IMR-90 (cell line): ENCODE measurements around the gene PLPP4. TPM values are rescaled to one million over a fixed set of nuclear protein-coding genes. Genes with fewer than 3 reads are reported as not detected.

Experiments used
- ATAC-seq: fragments of 200-7000 bp; cut with Tn5 transposase; 2 replicates; pipeline ENCODE4 v1.9.1; 2020; ENCODE audit warnings: low read depth, mild to moderate bottlenecking, moderate library complexity
- BruUV-seq: library from RNA; stranded (reverse); fragments of 400-500 nt; replicated peaks from 2 replicates; lab custom pipeline; 2021; lab: Mats Ljungman, UMichigan
- CTCF ChIA-PET: fragments of 300-600 bp; formaldehyde crosslinking; extraction: SDS; loops from one replicate; lab custom pipeline; 2021; ENCODE audit warnings: antibody characterized with exemption; lab: Yijun Ruan, JAX
- POLR2A ChIA-PET: fragments of 300-600 bp; sonication (Branson Sonifier 250); formaldehyde crosslinking; loops from one replicate; lab custom pipeline; 2022; ENCODE audit warnings: antibody characterized with exemption; ENCODE audit not compliant: unreplicated experiment; lab: Charles Lee
- DNase-seq: peaks from one replicate; pipeline ENCODE4 v3.0.0; 2013
- H2AFZ ChIP-seq: replicated peaks from 2 replicates; pipeline ENCODE3; 2013; ENCODE audit warnings: low read length, mild to moderate bottlenecking; ENCODE audit not compliant: poor library complexity
- H2AK5ac ChIP-seq: 2 replicates; pipeline ENCODE4 v1.6.1; 2013; ENCODE audit warnings: low read depth, low read length, inconsistent platforms
- H2AK9ac ChIP-seq: replicated peaks from 2 replicates; pipeline ENCODE3; 2013; ENCODE audit warnings: mild to moderate bottlenecking, low read depth, low read length, moderate library complexity; ENCODE audit not compliant: poor library complexity
- H2BK120ac ChIP-seq: 2 replicates; pipeline ENCODE4 v1.6.1; 2013; ENCODE audit warnings: low read depth, low read length, inconsistent platforms
- H2BK15ac ChIP-seq: 3 replicates; pipeline ENCODE4 v1.6.1; 2013; ENCODE audit warnings: low read depth, low read length, inconsistent platforms
- H2BK20ac ChIP-seq: 2 replicates; pipeline ENCODE4 v1.6.1; 2013; ENCODE audit warnings: low read depth, mild to moderate bottlenecking, inconsistent platforms, low read length, moderate library complexity
- H2BK5ac ChIP-seq: 2 replicates; pipeline ENCODE4 v1.6.1; 2013; ENCODE audit warnings: mild to moderate bottlenecking, low read depth, low read length, inconsistent platforms; ENCODE audit not compliant: poor library complexity, severe bottlenecking
- H3K14ac ChIP-seq: replicated peaks from 2 replicates; pipeline ENCODE4 v1.6.1; 2013; ENCODE audit warnings: low read depth, low read length, inconsistent platforms
- H3K18ac ChIP-seq: 2 replicates; pipeline ENCODE4 v1.6.1; 2013; ENCODE audit warnings: low read depth, low read length, control low read depth
- H3K23ac ChIP-seq: 2 replicates; pipeline ENCODE4 v1.6.1; 2013; ENCODE audit warnings: low read depth, low read length, inconsistent platforms
- H3K27ac ChIP-seq: 2 replicates; pipeline ENCODE4 v1.5.1; 2013; ENCODE audit warnings: mild to moderate bottlenecking, control low read depth, low read length; ENCODE audit not compliant: insufficient read depth
- H3K27me3 ChIP-seq: 2 replicates; pipeline ENCODE4 v1.6.1; 2013; ENCODE audit warnings: low read length; ENCODE audit not compliant: control insufficient read depth, insufficient read depth
- H3K36me3 ChIP-seq: 2 replicates; pipeline ENCODE4 v1.6.1; 2013; ENCODE audit warnings: low read length, mixed read lengths; ENCODE audit not compliant: control insufficient read depth, insufficient read depth
- H3K4ac ChIP-seq: 2 replicates; pipeline ENCODE4 v1.6.1; 2013; ENCODE audit warnings: low read depth, low read length, inconsistent platforms
- H3K4me1 ChIP-seq: 2 replicates; pipeline ENCODE4 v1.6.1; 2013; ENCODE audit warnings: low read length, mixed read lengths; ENCODE audit not compliant: control insufficient read depth, insufficient read depth
- H3K4me2 ChIP-seq: 2 replicates; pipeline ENCODE4 v1.6.1; 2013; ENCODE audit warnings: low read depth, mild to moderate bottlenecking, control low read depth, low read length, moderate library complexity
- H3K4me3 ChIP-seq: 2 replicates; pipeline ENCODE4 v1.5.1; 2013; ENCODE audit warnings: low read depth, mild to moderate bottlenecking, control low read depth, low read length, moderate library complexity; ENCODE audit not compliant: insufficient read depth
- H3K56ac ChIP-seq: 2 replicates; pipeline ENCODE4 v1.6.1; 2013; ENCODE audit warnings: low read length, inconsistent platforms; ENCODE audit not compliant: insufficient read depth; ENCODE audit errors: extremely low read depth
- H3K79me1 ChIP-seq, 2 experiments: 2 replicates each; pipeline ENCODE4 v1.6.1; 2013; ENCODE audit warnings: low read length in 2 of 2, inconsistent platforms in 1 of 2, low read depth in 1 of 2
- H3K9ac ChIP-seq: 2 replicates; pipeline ENCODE4 v1.6.1; 2013; ENCODE audit warnings: low read depth, low read length, control low read depth
- H3K9me1 ChIP-seq: 2 replicates; pipeline ENCODE4 v1.6.1; 2013; ENCODE audit warnings: low read length, inconsistent platforms; ENCODE audit not compliant: insufficient read depth
- H3K9me3 ChIP-seq: 2 replicates; pipeline ENCODE4 v1.6.1; 2013; ENCODE audit warnings: low read length; ENCODE audit not compliant: control insufficient read depth, insufficient read depth
- H4K20me1 ChIP-seq: 2 replicates; pipeline ENCODE4 v1.6.1; 2013; ENCODE audit warnings: low read length, inconsistent platforms; ENCODE audit not compliant: insufficient read depth
- H4K5ac ChIP-seq: 2 replicates; pipeline ENCODE4 v1.6.1; 2013; ENCODE audit warnings: mild to moderate bottlenecking, low read depth, low read length, control low read depth
- H4K8ac ChIP-seq, 2 experiments: 2 replicates each; pipeline ENCODE4 v1.6.1; 2013; ENCODE audit warnings: low read depth in 2 of 2, low read length in 2 of 2, control low read depth in 1 of 2, inconsistent platforms in 1 of 2
- H4K91ac ChIP-seq: 2 replicates; pipeline ENCODE4 v1.6.1; 2013; ENCODE audit warnings: low read depth, low read length, inconsistent platforms; ENCODE audit not compliant: insufficient read depth
- CHD1 ChIP-seq: IDR thresholded peaks from 2 replicates; pipeline ENCODE4 v1.6.1; 2012; ENCODE audit warnings: low read depth, low read length, improper control_type of control experiment
- MAFK ChIP-seq: IDR thresholded peaks from 2 replicates; pipeline ENCODE4 v1.6.1; 2012; ENCODE audit warnings: low read depth, low read length, improper control_type of control experiment
- MAZ ChIP-seq: IDR thresholded peaks from 2 replicates; pipeline ENCODE4 v1.6.1; 2012; ENCODE audit warnings: low read depth, mild to moderate bottlenecking, low read length, improper control_type of control experiment, moderate library complexity, borderline replicate concordance
- WGBS, 2 experiments: methylation state at CpG; one replicate each; pipeline versions ENCODE4 v1.1.5 to v1.1.7; 2013; ENCODE audit warnings: missing lambda C conversion rate in 2 of 2; ENCODE audit not compliant: insufficient read length in 1 of 2; ENCODE audit errors: extremely low coverage in 2 of 2; 5-methylcytosine and 5-hydroxymethylcytosine counted together
- dilution Hi-C: fragments of 300-500 bp; cut with HindIII; formaldehyde crosslinking; loops from one replicate; pipeline ENCODE4 v1.14.3; 2018; ENCODE audit warnings: low sequenced_read_pairs; ENCODE audit not compliant: unreplicated experiment
- in situ Hi-C: fragments of 300-500 bp; cut with MboI; formaldehyde crosslinking; loops from 3 replicates; pipeline ENCODE4 v1.14.3; 2019; ENCODE audit warnings: low sequenced_read_pairs, inconsistent platforms, mixed read lengths
- intact Hi-C: fragments of 100-400 bp; cut with micrococcal nuclease; formaldehyde crosslinking; loops from 2 replicates; pipeline ENCODE4 v1.10.0; 2022
- polyA plus RNA-seq, 3 experiments: library from polyadenylated mRNA; depleted of rRNA; stranded (reverse); fragments of >200 nt; gene quantifications; 2 replicates each; pipeline ENCODE4 v1.2.3, GENCODE V29; 2012; ENCODE audit warnings: low replicate concordance in 1 of 3
- total RNA-seq: library from RNA; depleted of rRNA; stranded (reverse); fragments of >200 nt; gene quantifications from 2 replicates; pipeline ENCODE4 v1.2.3, GENCODE V29; 2012

The PLPP4 gene
- total and polyA plus RNA-seq, 2 of the 4 experiments (the other 2 are of a cell fraction): 0.18 to 0.60 TPM

DNA sequence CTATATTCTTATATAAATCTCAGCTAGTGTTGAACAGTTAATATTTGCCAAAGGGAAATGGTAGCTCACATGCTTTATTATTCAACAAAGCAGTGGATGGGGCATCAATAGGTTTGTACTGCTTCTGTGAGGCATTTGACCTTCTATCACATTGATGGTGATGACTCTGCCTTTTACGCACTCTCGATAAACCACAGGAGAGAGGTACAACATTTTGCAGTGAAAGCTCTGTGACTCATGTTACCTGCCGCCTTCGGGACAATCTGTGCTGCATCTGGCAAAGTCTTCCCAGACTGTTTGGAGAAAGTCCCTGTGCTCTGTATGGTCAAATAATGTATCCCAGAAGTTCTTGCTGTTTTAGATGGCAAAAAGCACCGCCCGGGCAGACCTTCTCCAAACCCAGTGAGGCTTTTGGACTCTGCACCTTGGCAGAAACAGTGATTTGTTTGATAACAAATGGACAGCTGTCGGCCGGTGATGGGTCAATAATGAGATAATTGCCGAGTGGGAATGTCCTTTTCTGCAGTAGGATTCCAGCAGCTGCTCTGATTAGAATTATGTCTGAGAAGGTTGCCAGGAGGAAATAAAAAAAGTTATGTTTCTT, 61.0 kb downstream of the PLPP4 start:
- POLR2A ChIA-PET: no interaction called here
- Histone ChIP-seq H2BK5ac (no peak overlapping the region), H2BK15ac (no peak overlapping the region), H3K9me1 (no peaks in the 10 kb centered on the region), H2AK9ac (no peak overlapping the region), H3K18ac (no peak overlapping the region), H3K4me3 (no peak overlapping the region), H4K91ac (no peak overlapping the region), H4K5ac (no peak overlapping the region), H3K14ac (no peak overlapping the region), H3K9ac (no peak overlapping the region), H2BK120ac (no peak overlapping the region), H3K4me2 (no peak overlapping the region), H2BK20ac (no peak overlapping the region), H3K56ac (no peak overlapping the region), H2AK5ac (no peak overlapping the region), H3K36me3 (no peaks in the 10 kb centered on the region), H3K27ac (no peak overlapping the region), H2AFZ (no peak overlapping the region), H3K9me3 (peaks cover 34% of the 10 kb centered on the region), H3K79me1 (no peaks in the 10 kb centered on the region), H3K4ac (no peak overlapping the region), H3K23ac (no peak overlapping the region), H3K27me3 (no peaks in the 10 kb centered on the region), H4K20me1 (no peaks in the 10 kb centered on the region), H4K8ac (no peak overlapping the region), H3K4me1 (no peaks in the 10 kb centered on the region)
- dilution Hi-C loops: no loop called here
- in situ Hi-C loops: no loop called here
- CTCF ChIA-PET: no interaction called here
- BruUV-seq: no TSS peak
- 72% methylated on average over 3 of the region's 9 CpGs; no CpG with 5 or more reads in 1 of the 2 experiments for WGBS, 2 experiments
- no peak for DNase-seq
- TF ChIP-seq MAFK: no peak
- TF ChIP-seq MAZ: no peak
- no peak for TF ChIP-seq CHD1
- no peak for ATAC-seq
- intact Hi-C loops: no loop called here
